HepG2 (cell line): ENCODE data around the gene MID1. TPM values are rescaled to one million over a fixed set of nuclear protein-coding genes. Genes with fewer than 3 reads are reported as not detected.

ENCODE experiments used
- ATAC-seq: fragments of 200-7000 bp; cut with Tn5 transposase; 3 replicates; pipeline ENCODE4 v1.9.1; 2020; ENCODE audit warnings: mild to moderate bottlenecking, moderate library complexity
- BruUV-seq: library from RNA; stranded (reverse); fragments of 400-500 nt; replicated peaks from 2 replicates; lab custom pipeline; 2021; lab: Mats Ljungman, UMichigan
- CTCF ChIA-PET: fragments of 300-600 bp; formaldehyde crosslinking; extraction: SDS; loops from one replicate; lab custom pipeline; 2021; ENCODE audit warnings: low total read pairs, inconsistent platforms, low intra/inter-chr PET ratio; lab: Yijun Ruan, JAX
- POLR2A ChIA-PET: fragments of 350-600 bp; sonication (Branson Sonifier 250); formaldehyde crosslinking; loops from one replicate; lab custom pipeline; 2020; ENCODE audit warnings: antibody characterized with exemption, inconsistent platforms; lab: Yijun Ruan, JAX
- DNase-seq: peaks from one replicate; pipeline ENCODE4 v3.0.0-alpha.2; 2015; ENCODE audit warnings: low spot score
- FAIRE-seq: peaks from 3 replicates; lab custom pipeline; 2011; peaks lifted over from hg19 to GRCh38; lab: Jason Lieb, UNC
- H2AFZ ChIP-seq: one replicate; pipeline ENCODE4 v1.6.1; 2011; ENCODE audit warnings: low read length, inconsistent platforms
- H3K27ac ChIP-seq: fragments of 300-600 bp; 3 replicates; pipeline ENCODE4 v1.8.0; 2011; ENCODE audit warnings: mixed run types, mild to moderate bottlenecking, mixed read lengths, low read length, inconsistent platforms; ENCODE audit not compliant: insufficient read depth; ENCODE audit errors: extremely low read length
- H3K27me3 ChIP-seq, 2 experiments: fragments of 200-600 bp in 1 of 2; 2 replicates in 1 of 2; 3 replicates in 1 of 2; pipeline versions ENCODE4 v1.6.0 to v1.8.0; 2011; ENCODE audit warnings: low read length in 2 of 2, mild to moderate bottlenecking in 2 of 2, moderate library complexity in 2 of 2, inconsistent platforms in 1 of 2; ENCODE audit not compliant: insufficient read depth in 2 of 2, control insufficient read depth in 1 of 2
- H3K36me3 ChIP-seq, 2 experiments: fragments of 200-600 bp in 1 of 2; replicated peaks in 1 of 2; 2 replicates in 1 of 2; 3 replicates in 1 of 2; pipeline versions ENCODE4 v1.5.1 to v1.8.0; 2011; ENCODE audit warnings: low read length in 2 of 2, inconsistent platforms in 1 of 2; ENCODE audit not compliant: insufficient read depth in 2 of 2, control insufficient read depth in 1 of 2
- H3K4me1 ChIP-seq: 2 replicates; pipeline ENCODE4 v1.5.1; 2012; ENCODE audit warnings: low read length, inconsistent platforms; ENCODE audit not compliant: insufficient read depth
- H3K4me2 ChIP-seq: 2 replicates; pipeline ENCODE4 v1.6.0; 2011; ENCODE audit warnings: low read depth, low read length, inconsistent platforms
- H3K4me3 ChIP-seq, 3 experiments: fragments of 200-600 bp in 1 of 3; sonication (generic), shearing (Covaris generic) in 1 of 3; replicated peaks in 1 of 3; 2 replicates each; pipeline ENCODE4 v1.5.1; 2011 to 2016; ENCODE audit warnings: low read length in 3 of 3, inconsistent platforms in 2 of 3, low read depth in 2 of 3, mild to moderate bottlenecking in 2 of 3, control low read depth in 1 of 3, mixed read lengths in 1 of 3; ENCODE audit not compliant: insufficient read depth in 1 of 3
- H3K79me2 ChIP-seq: one replicate; pipeline ENCODE4 v1.6.1; 2011; ENCODE audit warnings: low read length, inconsistent platforms; ENCODE audit not compliant: insufficient read depth
- H3K9ac ChIP-seq: 2 replicates; pipeline ENCODE4 v1.6.0; 2011; ENCODE audit warnings: mild to moderate bottlenecking, low read depth, low read length, inconsistent platforms; ENCODE audit not compliant: insufficient read depth
- H3K9me3 ChIP-seq: 2 replicates; pipeline ENCODE4 v1.5.1; 2012; ENCODE audit warnings: mild to moderate bottlenecking, low read length
- H4K20me1 ChIP-seq: 2 replicates; pipeline ENCODE4 v1.6.0; 2011; ENCODE audit warnings: inconsistent platforms, mild to moderate bottlenecking, low read length, moderate library complexity; ENCODE audit not compliant: insufficient read depth
- AHDC1 ChIP-seq: sonication (generic); formaldehyde crosslinking; IDR thresholded peaks from 2 replicates; pipeline ENCODE4 v1.5.1; 2020; ENCODE audit warnings: mild to moderate bottlenecking, missing genetic modification reagents, borderline replicate concordance
- ATF4 ChIP-seq, 2 experiments: fragments of 450-650 bp in 1 of 2; sonication (generic) in 1 of 2; formaldehyde crosslinking; IDR thresholded peaks; 2 replicates each; pipeline versions ENCODE4 v1.5.0 to v1.8.0; 2020 to 2022; ENCODE audit warnings: mild to moderate bottlenecking in 1 of 2, missing genetic modification reagents in 1 of 2
- FOXP1 ChIP-seq, 2 experiments: fragments of 450-650 bp in 1 of 2; IDR thresholded peaks; 2 replicates each; pipeline ENCODE4 v1.6.1; 2017 to 2018; ENCODE audit warnings: antibody characterized with exemption in 1 of 2
- HNF1A ChIP-seq, 2 experiments: sonication (generic) in 1 of 2; formaldehyde crosslinking in 1 of 2; IDR thresholded peaks; 2 replicates each; pipeline versions ENCODE4 v1.4.0 to v1.6.1; 2016 to 2020; ENCODE audit warnings: borderline replicate concordance in 1 of 2, low read depth in 1 of 2, mild to moderate bottlenecking in 1 of 2, missing genetic modification reagents in 1 of 2
- UBTF ChIP-seq: sonication (generic); formaldehyde crosslinking; IDR thresholded peaks from 2 replicates; pipeline ENCODE4 v1.4.0; 2020; ENCODE audit warnings: mild to moderate bottlenecking, missing genetic modification reagents
- ZNF235 ChIP-seq: sonication (generic); formaldehyde crosslinking; IDR thresholded peaks from 2 replicates; pipeline ENCODE4 v1.8.1; 2023; ENCODE audit warnings: mild to moderate bottlenecking, missing genetic modification reagents, borderline replicate concordance
- ZNF382 ChIP-seq: sonication (generic); formaldehyde crosslinking; IDR thresholded peaks from 2 replicates; pipeline ENCODE4 v1.5.0; 2020; ENCODE audit warnings: missing genetic modification reagents, mild to moderate bottlenecking, borderline replicate concordance
- ZNF468 ChIP-seq: sonication (generic); formaldehyde crosslinking; IDR thresholded peaks from 2 replicates; pipeline ENCODE4 v1.8.0; 2022; ENCODE audit warnings: mild to moderate bottlenecking, moderate library complexity, missing genetic modification reagents
- ZNF652 ChIP-seq: IDR thresholded peaks from 2 replicates; pipeline ENCODE4 v1.6.1; 2016; ENCODE audit warnings: low read depth, borderline replicate concordance
- ZNF7 ChIP-seq: IDR thresholded peaks from 2 replicates; pipeline ENCODE4 v1.6.1; 2016; ENCODE audit warnings: missing biosample characterization, missing genetic modification reagents
- ZSCAN31 ChIP-seq: sonication (generic); formaldehyde crosslinking; IDR thresholded peaks from 2 replicates; pipeline ENCODE4 v1.5.0; 2020; ENCODE audit warnings: low read depth, mild to moderate bottlenecking, missing genetic modification reagents
- WGBS: methylation state at CpG from one replicate; pipeline ENCODE4 v1.1.6; 2017; ENCODE audit warnings: low lambda C conversion rate; 5-methylcytosine and 5-hydroxymethylcytosine counted together
- in situ Hi-C: cut with HindIII; loops from 2 replicates; pipeline ENCODE4 v1.10.0; 2017; ENCODE audit warnings: low pct_unique_long_range_greater_than_20kb; ENCODE audit not compliant: extremely low pct_ligation_motif_present
- intact Hi-C: fragments of 100-400 bp; cut with micrococcal nuclease; formaldehyde crosslinking; loops from one replicate; pipeline ENCODE4 v1.10.0; 2022; ENCODE audit not compliant: unreplicated experiment
- polyA plus RNA-seq, 8 experiments: library from polyadenylated mRNA; depleted of rRNA in 3 of 8; stranded (reverse) in 7 of 8; unstranded in 1 of 8; fragments of >200 nt; fragmentation: Illumina TruSeq in 4 of 8; extraction: Trizol in 4 of 8; gene quantifications; 2 replicates each; pipeline versions ENCODE4 v1.2.1 to v1.2.3, GENCODE V29; 2011 to 2016; ENCODE audit warnings: low read depth in 4 of 8, missing spikeins in 1 of 8, mixed read lengths in 1 of 8; ENCODE audit not compliant: insufficient read depth in 1 of 8
- total RNA-seq, 5 experiments: library from RNA; depleted of rRNA; stranded (reverse); fragments of >200 nt; fragmentation: Illumina TruSeq; extraction: Trizol; gene quantifications; 2 replicates each; pipeline ENCODE4 v1.2.3, GENCODE V29; 2016; ENCODE audit warnings: low read depth in 1 of 5

Gene MID1
- total and polyA plus RNA-seq, 2 of the 13 experiments (the other 11 are each of a cell fraction or from before 2014, with no cell fraction given), result 0.86 to 1.1 TPM

- intact Hi-C loops, result no loop called here
- no peaks in the 10 kb centered on the region for H3K36me3 ChIP-seq
- H3K9me3 ChIP-seq, result no peaks in the 10 kb centered on the region
- ATAC-seq (no peak), FAIRE-seq (no peak), DNase-seq (no peak)
- in situ Hi-C loops, result no loop called here
- H3K79me2 ChIP-seq, result no peaks in the 10 kb centered on the region
- POLR2A ChIA-PET, result no interaction called here
- H4K20me1 ChIP-seq, result no peaks in the 10 kb centered on the region
- no TSS peak for BruUV-seq
- WGBS, result 76% methylated on average over 5 of the region's 5 CpGs
- H3K4me3 ChIP-seq, result no peak overlapping the region
- H3K4me2 ChIP-seq, result no peak overlapping the region
- CTCF ChIA-PET, result no interaction called here
- no peaks in the 10 kb centered on the region for H3K27me3 ChIP-seq
- H2AFZ ChIP-seq, result no peak overlapping the region
- no peaks in the 10 kb centered on the region for H3K4me1 ChIP-seq
- H3K27ac ChIP-seq, result no peak overlapping the region
- H3K9ac ChIP-seq, result no peak overlapping the region
- TF ChIP-seq ZNF235 (CRISPR knock-in tag) (no peak), HNF1A (IDR thresholded peaks at IDR 0.05; ENCODE audit: low read depth) (no peak), HNF1A (CRISPR knock-in tag; IDR thresholded peaks at IDR 0.05; ENCODE audit: borderline replicate concordance) (no peak), AHDC1 (CRISPR knock-in tag) (no peak), ZNF382 (no peak), FOXP1 (IDR thresholded peaks at IDR 0.05) (no peak), FOXP1 (CRISPR knock-in tag; IDR thresholded peaks at IDR 0.05) (no peak), ZSCAN31 (no peak), UBTF (no peak), ZNF468 (CRISPR knock-in tag) (no peak), ATF4 (CRISPR knock-in tag; IDR thresholded peaks at IDR 0.05) (no peak), ZNF7 (CRISPR knock-in tag) (no peak), ZNF652 (CRISPR knock-in tag) (no peak)
Observed at GRCh38 chrX:10556405-10556804, 64.0 kb downstream of the MID1 start.
